ENCODE measurements around the gene TTLL4.

TTLL4 gene

GRCh38 chr2:218736531-218736930 lies 25.9 kb downstream of the TTLL4 start:
- TF ChIP-seq SPI1 (IDR thresholded peaks at IDR 0.05; ENCODE audit: low read depth, low read length), result no peak
- TF ChIP-seq POLR2AphosphoS5 (IDR thresholded peaks at IDR 0.05; ENCODE audit: low read depth, low read length), result no peak
- no peak for TF ChIP-seq TAF1 (IDR thresholded peaks at IDR 0.05; ENCODE audit: low read depth, low read length)
- TF ChIP-seq POLR2A (IDR thresholded peaks at IDR 0.05; ENCODE audit: low read depth, low read length), result no peak
- TF ChIP-seq PAX5 (IDR thresholded peaks at IDR 0.05; ENCODE audit: insufficient read depth, low read length, severe bottlenecking), result no peak
- no peak for TF ChIP-seq POU2F2 (IDR thresholded peaks at IDR 0.05; ENCODE audit: low read depth, low read length)
- FAIRE-seq (no peak), DNase-seq (ENCODE audit: insufficient read length, low spot score) (no peak)

DNA sequence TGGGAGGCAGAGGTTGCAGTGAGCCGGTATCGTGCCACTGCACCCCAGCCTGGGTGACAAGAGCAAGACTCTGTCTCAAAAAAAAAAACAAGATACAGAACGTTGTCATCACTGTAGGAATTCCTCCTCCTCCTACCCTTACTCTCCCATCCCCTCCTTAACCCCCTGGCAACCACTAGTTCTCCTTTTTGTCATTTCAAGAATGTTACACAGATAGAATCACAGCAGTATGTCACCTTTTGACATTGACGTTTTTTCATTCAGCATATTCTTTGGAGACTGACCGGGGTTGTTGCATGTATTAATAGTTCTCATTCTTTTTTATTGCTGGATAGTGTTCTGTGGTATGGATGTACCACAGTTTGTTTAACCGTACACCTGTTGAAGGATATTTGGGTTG lies 32.4 kb downstream of the TTLL4 start:
- peak; percentile 68 for FAIRE-seq
- DNase-seq (ENCODE audit: insufficient read length, low spot score), result no peak
- TF ChIP-seq PAX5 (IDR thresholded peaks at IDR 0.05; ENCODE audit: insufficient read depth, low read length, severe bottlenecking), result no peak
- no peak for TF ChIP-seq POLR2AphosphoS5 (IDR thresholded peaks at IDR 0.05; ENCODE audit: low read depth, low read length)
- no peak for TF ChIP-seq POU2F2 (IDR thresholded peaks at IDR 0.05; ENCODE audit: low read depth, low read length)
- no peak for TF ChIP-seq TAF1 (IDR thresholded peaks at IDR 0.05; ENCODE audit: low read depth, low read length)
- no peak for TF ChIP-seq POLR2A (IDR thresholded peaks at IDR 0.05; ENCODE audit: low read depth, low read length)
- TF ChIP-seq SPI1 (IDR thresholded peaks at IDR 0.05; ENCODE audit: low read depth, low read length), result peak; percentile 41; the same call in 1 of the 2 replicates

GRCh38 chr2:218744615-218745014 lies 34.0 kb downstream of the TTLL4 start:
- DNase-seq (ENCODE audit: insufficient read length, low spot score) (no peak), FAIRE-seq (no peak)
- TF ChIP-seq PAX5 (IDR thresholded peaks at IDR 0.05; ENCODE audit: insufficient read depth, low read length, severe bottlenecking) (no peak), SPI1 (IDR thresholded peaks at IDR 0.05; ENCODE audit: low read depth, low read length) (peak; percentile 25; the same call in 1 of the 2 replicates)

GRCh38 chr2:218745160-218745558 lies 34.5 kb downstream of the TTLL4 start:
- DNase-seq (ENCODE audit: insufficient read length, low spot score) (no peak), FAIRE-seq (no peak)
- TF ChIP-seq TAF1 (IDR thresholded peaks at IDR 0.05; ENCODE audit: low read depth, low read length) (no peak), SPI1 (IDR thresholded peaks at IDR 0.05; ENCODE audit: low read depth, low read length) (peak; percentile 72), POLR2AphosphoS5 (IDR thresholded peaks at IDR 0.05; ENCODE audit: low read depth, low read length) (no peak)

- FAIRE-seq (no peak), DNase-seq (ENCODE audit: insufficient read length, low spot score) (no peak)
- TF ChIP-seq PAX5 (IDR thresholded peaks at IDR 0.05; ENCODE audit: insufficient read depth, low read length, severe bottlenecking) (no peak), TAF1 (IDR thresholded peaks at IDR 0.05; ENCODE audit: low read depth, low read length) (no peak), POLR2A (IDR thresholded peaks at IDR 0.05; ENCODE audit: low read depth, low read length) (no peak), SPI1 (IDR thresholded peaks at IDR 0.05; ENCODE audit: low read depth, low read length) (no peak), POU2F2 (IDR thresholded peaks at IDR 0.05; ENCODE audit: low read depth, low read length) (no peak), POLR2AphosphoS5 (IDR thresholded peaks at IDR 0.05; ENCODE audit: low read depth, low read length) (no peak)
Observed at GRCh38 chr2:218745559-218746469, 35.2 kb downstream of the TTLL4 start.

GRCh38 chr2:218746470-218746795 lies 35.8 kb downstream of the TTLL4 start:
- FAIRE-seq (no peak), DNase-seq (ENCODE audit: insufficient read length, low spot score) (no peak)
- TF ChIP-seq TAF1 (IDR thresholded peaks at IDR 0.05; ENCODE audit: low read depth, low read length), result no peak
- no peak for TF ChIP-seq POLR2A (IDR thresholded peaks at IDR 0.05; ENCODE audit: low read depth, low read length)
- no peak for TF ChIP-seq PAX5 (IDR thresholded peaks at IDR 0.05; ENCODE audit: insufficient read depth, low read length, severe bottlenecking)
- no peak for TF ChIP-seq POU2F2 (IDR thresholded peaks at IDR 0.05; ENCODE audit: low read depth, low read length)
- TF ChIP-seq SPI1 (IDR thresholded peaks at IDR 0.05; ENCODE audit: low read depth, low read length), result no peak
- no peak for TF ChIP-seq POLR2AphosphoS5 (IDR thresholded peaks at IDR 0.05; ENCODE audit: low read depth, low read length)

DNA sequence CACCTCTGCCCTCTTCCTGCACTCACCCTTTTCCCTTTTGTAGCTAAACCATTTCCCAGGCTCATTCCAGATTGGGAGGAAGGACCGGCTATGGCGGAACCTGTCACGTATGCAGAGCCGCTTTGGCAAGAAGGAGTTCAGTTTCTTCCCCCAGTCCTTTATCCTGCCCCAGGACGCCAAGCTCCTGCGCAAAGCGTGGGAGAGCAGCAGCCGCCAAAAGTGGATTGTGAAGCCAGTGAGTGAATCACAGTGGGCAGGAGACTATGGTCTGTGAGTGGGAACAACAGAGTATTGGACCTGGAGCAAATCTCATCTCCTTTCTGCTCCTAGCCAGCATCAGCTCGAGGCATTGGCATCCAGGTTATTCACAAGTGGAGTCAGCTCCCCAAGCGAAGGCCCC lies 36.3 kb downstream of the TTLL4 start:
- TF ChIP-seq POLR2A (IDR thresholded peaks at IDR 0.05; ENCODE audit: low read depth, low read length) (no peak), SPI1 (IDR thresholded peaks at IDR 0.05; ENCODE audit: low read depth, low read length) (no peak), POLR2AphosphoS5 (IDR thresholded peaks at IDR 0.05; ENCODE audit: low read depth, low read length) (no peak), TAF1 (IDR thresholded peaks at IDR 0.05; ENCODE audit: low read depth, low read length) (no peak), PAX5 (IDR thresholded peaks at IDR 0.05; ENCODE audit: insufficient read depth, low read length, severe bottlenecking) (no peak)
- no peak for FAIRE-seq
- DNase-seq (ENCODE audit: insufficient read length, low spot score), result no peak

DNA sequence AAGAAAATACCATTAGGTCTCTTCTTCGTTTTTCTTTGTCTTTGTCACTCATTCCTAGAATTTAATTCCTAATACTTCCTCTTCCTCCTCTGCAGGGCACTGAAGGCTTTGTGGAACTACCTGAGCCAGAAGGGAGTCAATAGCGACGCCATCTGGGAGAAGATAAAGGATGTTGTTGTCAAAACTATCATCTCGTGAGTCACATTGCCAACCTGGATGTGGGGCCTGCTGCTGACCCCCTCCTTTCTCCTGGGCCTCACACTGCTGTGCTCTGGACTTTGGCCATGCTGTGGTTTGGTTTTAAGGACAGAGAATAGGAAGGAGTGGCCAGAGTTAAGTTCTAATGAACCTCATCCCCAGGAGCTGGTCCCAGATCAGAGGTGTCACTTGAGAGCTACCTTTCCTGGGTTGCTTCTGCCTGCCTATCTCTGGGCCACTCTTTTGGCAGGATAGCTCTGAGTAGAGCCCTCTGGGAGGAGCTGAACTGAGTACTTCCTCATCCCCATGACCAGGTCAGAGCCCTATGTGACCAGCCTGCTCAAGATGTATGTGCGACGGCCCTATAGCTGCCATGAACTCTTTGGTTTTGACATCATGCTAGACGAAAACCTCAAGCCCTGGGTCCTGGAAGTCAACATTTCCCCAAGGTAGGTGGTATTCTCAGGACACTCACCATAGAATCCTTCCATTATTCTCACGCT lies 38.3 kb downstream of the TTLL4 start:
- no peak for TF ChIP-seq POU2F2 (IDR thresholded peaks at IDR 0.05; ENCODE audit: low read depth, low read length)
- TF ChIP-seq POLR2A (IDR thresholded peaks at IDR 0.05; ENCODE audit: low read depth, low read length), result no peak
- TF ChIP-seq PAX5 (IDR thresholded peaks at IDR 0.05; ENCODE audit: insufficient read depth, low read length, severe bottlenecking), result no peak
- TF ChIP-seq POLR2AphosphoS5 (IDR thresholded peaks at IDR 0.05; ENCODE audit: low read depth, low read length), result no peak
- no peak for TF ChIP-seq SPI1 (IDR thresholded peaks at IDR 0.05; ENCODE audit: low read depth, low read length)
- TF ChIP-seq TAF1 (IDR thresholded peaks at IDR 0.05; ENCODE audit: low read depth, low read length), result no peak
- no peak for DNase-seq (ENCODE audit: insufficient read length, low spot score)
- no peak for FAIRE-seq

- FAIRE-seq (no peak), DNase-seq (ENCODE audit: insufficient read length, low spot score) (no peak)
- TF ChIP-seq POLR2AphosphoS5 (IDR thresholded peaks at IDR 0.05; ENCODE audit: low read depth, low read length) (no peak), POLR2A (IDR thresholded peaks at IDR 0.05; ENCODE audit: low read depth, low read length) (no peak), SPI1 (IDR thresholded peaks at IDR 0.05; ENCODE audit: low read depth, low read length) (no peak), TAF1 (IDR thresholded peaks at IDR 0.05; ENCODE audit: low read depth, low read length) (no peak), POU2F2 (IDR thresholded peaks at IDR 0.05; ENCODE audit: low read depth, low read length) (no peak), PAX5 (IDR thresholded peaks at IDR 0.05; ENCODE audit: insufficient read depth, low read length, severe bottlenecking) (no peak)
Observed at GRCh38 chr2:218754201-218754600, 43.6 kb downstream of the TTLL4 start.

All from GM12891 (cell line).